Dedifferentiated amniotic fluid mesenchymal stem cell (primary cell): ENCODE results near the gene INPP5K.

Source experiments
- DNase-seq: peaks from one replicate; pipeline ENCODE4 v3.0.0-alpha.2; 2016; ENCODE audit errors: extremely low spot score

The INPP5K gene

DNA sequence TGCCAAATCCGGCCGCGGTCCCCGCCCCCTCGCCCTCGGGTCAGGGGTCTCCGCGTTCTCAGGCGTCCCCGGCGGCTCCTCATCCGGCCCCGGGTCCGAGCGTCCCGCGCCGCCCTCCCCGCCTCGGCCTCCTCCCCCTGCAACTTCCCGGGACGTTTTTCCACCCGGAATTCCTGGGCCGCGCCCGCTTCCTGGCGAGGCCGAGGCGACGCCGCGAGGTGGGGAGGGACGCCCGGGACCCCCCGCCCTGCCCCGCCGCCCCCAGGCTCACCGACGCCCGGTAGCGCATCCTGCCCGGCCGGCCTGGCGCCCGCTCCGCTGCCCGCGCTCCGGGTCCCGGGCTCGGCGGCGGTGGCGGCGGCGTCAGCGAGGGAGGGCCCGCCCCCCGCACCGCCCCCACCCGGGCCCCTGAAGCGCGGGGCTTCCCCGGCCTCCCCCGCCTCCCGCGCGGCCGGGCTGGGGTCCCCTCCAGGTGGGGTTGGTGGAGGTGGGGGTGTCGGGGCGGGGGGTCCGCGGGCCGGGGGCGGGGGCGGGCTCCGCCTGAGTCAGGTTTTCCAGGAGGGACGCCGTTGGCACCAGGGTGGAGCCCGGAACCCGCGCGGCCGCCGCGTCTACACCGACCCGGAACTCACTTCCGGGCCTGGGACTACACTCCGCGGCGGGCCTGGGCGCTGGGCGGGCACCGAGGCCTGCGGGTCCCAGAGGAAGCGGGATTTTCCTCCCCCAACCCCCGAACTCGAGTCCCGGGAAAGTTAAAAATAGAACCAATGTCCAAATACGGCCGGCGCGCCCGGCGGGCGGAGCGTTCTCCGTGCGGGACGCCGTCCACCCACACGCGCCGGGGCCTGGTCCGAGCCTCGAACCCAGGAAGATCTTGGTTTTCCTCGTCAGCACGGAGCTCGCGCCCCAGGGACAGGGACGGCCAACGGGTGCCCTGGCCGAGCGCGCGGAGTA is 30.7 kb downstream of the INPP5K start:
- DNase-seq, result peak; percentile 24

DNA sequence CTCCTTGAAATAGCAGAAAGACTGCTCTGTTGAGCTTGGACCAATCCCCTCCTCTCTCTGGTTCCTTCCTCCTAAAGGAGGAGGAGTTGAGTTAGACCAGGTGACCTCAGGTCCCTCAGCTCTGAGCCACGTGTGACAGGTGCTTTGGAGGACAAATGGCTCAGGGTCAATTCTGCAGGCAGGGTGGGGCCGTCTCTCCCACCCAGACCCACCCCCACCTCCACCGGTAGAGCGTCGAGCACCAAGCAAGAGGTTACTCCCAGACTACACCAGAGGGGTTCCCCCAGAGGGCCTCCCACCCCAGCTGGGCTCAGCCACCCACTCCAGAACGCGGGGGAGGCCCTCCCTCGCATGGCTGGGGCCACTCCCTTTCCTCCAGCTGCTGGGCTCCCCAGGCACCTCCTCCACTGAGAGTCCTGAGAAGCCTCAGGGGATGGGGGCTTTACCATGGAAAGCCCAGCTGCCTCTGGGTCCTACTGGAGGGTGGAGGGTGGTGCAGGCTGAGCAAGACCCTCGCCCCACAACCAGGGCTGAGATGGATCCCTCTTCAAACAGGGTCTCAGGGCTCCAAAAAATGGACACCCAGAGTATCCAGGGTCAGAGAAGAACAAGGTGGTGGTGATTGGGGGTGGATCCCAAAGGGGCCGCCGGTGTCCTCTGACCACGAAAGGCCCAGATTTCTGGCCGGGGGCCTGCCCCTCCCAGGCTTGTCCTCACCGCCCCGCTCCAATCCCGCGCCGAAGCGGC is 31.6 kb downstream of the INPP5K start:
- no peak for DNase-seq

DNA sequence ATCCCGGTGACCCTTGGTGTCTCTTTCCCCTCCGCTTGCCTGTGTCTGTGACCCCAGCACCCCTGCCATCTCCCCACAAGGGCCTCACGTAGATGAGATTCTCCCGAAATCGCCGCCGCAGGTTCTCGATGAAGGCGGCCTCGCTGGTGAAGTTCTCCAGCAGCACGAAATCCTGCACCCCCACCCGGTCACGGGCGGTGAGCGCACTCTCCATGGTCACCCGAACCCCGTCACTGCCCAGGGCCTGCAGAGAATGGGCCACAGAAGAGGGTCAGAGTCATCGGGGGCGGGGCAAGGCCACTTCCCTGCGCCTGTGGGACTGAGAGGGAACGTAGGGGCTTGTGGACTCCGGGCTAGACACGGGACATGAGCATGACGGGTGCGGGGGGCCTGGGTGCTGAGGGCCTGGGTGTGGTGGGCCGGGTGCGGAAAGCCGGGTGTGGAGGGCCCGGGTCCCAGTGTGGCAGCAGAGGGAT is 32.3 kb downstream of the INPP5K start:
- DNase-seq, result no peak

DNA sequence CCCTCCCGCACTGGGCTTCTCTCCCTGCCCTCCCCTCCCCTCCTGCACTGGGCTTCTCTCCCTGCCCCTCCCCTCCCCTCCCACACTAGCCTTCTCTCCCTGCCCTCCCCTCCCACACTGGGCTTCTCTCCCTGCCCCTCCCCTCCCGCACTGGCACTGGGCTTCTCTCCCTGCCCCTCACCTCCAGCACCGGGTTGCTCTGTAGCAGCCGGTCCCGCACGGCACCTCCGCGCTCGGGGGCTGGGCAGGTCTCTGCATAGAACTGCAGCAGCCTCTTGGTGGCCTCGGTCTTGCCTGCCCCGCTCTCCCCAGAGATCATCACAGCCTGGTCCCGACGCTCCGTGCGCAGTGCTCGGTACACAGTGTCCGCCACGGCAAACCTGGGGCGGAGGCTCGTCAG is 33.7 kb downstream of the INPP5K start:
- DNase-seq, result no peak

DNA sequence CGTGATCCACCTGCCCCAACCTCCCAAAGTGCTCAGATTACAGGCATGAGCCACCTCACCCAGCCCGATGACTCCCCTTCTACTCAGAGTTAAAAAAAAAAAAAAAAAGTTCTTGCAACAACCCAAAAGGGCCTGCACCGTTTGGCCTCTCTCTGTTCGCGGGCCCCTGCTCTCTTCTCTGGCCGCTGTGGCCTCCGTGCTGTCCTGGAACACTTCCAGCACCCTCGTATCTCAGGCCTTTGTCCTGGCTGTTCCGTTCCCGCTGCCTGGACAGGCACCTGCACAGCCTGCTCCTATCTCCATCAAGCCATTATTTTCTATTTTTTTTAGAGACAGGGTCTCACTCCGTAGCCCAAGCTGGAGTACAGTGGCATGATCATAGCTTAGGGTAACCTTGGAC is 34.7 kb downstream of the INPP5K start:
- no peak for DNase-seq

DNA sequence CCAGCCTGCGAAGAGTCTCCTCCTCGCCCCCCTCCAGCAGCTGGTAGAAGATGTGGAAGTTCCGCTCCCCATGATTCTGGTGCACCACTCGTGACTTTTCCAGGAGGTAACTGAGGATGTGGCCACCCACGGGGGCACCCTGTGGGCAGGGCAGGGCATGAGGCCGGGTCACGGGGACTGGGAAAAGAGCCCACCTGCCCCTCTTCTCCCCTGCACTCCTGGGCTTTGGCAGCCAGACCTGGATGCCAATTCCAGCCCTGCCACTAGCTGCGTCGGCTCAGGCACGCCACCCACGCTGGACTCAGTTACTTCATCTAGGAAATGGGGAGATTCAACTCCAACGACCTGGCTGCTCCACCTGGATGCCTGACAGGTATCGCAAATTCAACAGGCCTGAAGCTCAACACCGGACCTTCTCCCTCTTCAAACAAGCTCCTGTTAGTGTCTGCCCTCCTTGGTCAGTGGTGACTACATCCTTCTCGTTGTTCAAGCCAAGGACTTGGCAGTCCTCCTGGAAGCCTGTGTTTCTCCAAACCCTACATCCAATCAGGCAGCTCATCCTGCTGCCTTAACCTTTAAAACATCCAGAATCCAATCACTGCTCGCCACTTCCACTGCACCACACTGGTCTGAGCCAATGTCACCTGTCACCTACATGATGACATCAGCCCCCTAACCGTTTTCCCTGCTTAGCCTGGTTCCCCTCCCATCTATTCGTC is 35.5 kb downstream of the INPP5K start:
- DNase-seq, result no peak

DNA sequence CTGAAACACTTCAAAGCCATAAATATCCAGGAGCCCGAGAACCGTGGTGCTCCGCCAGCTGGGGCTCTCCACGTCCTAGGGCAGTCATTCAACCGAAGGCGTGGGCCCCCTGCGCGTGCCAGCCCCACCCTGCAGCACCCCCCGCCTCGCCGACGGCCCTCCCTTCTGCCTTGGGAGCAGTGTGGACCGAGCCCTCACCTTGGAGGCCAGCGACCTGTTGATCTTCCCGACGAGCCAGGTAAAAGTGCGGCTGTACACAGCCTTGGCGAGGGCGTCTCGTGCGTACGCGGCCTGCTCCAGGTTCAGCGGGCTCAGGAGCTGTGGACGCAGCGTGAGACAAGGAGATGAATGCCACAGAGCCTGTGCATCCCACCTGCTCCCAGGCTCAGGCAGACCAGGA is 38.0 kb downstream of the INPP5K start:
- no peak for DNase-seq

DNA sequence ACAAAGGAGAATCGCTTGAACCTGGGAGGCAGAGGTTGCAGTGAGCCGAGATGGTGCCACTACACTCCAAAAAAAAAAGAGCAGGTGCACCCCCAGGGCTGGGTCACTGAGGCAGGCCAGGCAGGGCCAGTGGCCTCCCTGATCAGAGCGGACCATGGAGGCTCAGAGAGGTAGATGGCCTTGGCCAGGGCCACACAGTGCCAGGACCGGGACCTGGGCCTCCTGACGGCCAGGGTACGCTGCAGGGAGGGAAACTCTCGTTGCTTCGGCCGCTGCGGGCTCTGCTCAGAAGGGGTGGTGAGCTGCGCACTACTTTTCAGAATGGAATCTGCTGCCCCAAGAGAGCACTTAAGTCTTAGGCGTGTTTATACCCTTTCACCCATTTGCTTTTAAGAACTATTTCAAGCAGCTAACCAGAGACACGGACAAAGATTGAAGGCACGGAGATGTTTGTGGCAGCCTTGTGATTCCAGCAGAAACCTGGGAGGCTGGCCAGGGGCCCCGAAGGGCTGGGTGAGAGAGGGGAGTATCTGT is 41.0 kb downstream of the INPP5K start:
- DNase-seq, result no peak

DNA sequence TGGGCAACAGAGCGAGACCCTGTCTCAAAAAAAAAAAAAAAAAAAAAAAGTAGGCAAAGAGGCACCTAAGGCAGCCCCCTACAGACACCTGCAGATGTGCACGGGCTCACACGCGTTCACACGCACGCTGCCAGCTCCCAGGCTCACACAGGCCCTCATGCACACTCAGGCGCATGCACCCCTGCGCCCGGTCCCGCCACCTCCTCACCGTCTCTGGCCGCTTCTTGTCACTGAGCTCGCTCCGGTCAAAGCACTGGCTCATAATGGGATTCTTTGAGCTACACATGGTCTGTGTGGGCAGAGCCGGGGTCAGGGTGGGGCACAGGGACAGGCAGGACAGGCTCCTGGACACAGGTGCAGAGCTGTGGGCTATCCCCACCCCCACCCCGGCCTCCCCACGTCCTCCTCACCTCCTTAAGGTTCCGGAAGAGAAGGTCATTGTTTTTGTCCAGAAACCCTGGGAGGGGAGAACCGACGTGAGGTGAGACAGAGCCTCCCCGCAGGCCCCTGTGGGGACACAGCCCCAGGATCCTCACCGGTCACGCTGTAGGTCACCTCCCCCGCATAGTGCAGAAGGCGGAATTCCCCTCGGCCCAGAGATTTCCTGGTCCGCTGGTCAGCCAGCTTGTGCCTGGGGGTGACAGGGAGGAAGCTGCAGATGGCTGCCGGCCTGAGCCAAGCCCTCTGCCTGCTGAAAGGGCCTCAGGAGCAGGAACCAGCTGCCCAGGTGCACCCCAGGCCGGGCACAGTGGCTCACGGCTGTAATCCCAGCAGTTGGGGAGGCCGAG is 41.8 kb downstream of the INPP5K start:
- DNase-seq, result no peak

DNA sequence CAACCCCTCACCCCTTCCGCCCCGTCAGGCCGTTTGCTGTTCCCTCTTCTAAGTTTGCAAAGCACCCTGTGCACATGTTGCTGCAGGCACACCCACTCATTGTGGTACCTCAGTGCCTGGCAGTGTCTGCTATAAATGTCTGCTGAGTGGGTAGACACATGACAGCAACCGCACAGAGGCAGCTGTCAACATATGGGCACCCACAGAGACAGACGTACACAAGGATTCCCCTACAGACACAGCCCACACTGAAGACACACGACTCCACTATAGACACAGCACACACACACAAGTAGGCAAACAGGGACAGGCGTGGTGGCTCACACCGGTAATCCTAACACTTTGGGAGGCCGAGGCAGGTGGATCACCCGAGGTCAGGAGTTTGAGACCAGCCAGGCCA is 42.6 kb downstream of the INPP5K start:
- DNase-seq, result no peak

DNA sequence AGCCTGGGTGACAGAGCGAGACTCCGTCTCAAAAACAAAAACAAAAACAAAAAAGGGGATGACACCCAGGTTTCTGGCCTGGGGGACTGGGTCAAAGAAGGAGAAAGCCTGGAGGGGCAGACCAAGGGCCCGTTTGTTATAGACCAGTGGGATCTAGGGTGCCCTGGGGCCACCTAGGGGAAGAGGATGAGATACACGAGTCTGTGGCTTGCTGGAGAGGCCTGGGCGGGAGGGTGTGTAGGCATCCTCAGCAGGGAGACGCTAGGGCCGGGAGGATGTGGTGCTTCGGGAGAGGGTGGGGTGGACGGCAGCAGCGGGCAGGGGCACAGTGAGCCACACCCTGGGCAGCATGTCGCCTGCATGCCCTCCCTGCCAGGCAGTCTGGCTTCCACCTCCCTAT is 43.2 kb downstream of the INPP5K start:
- no peak for DNase-seq

DNA sequence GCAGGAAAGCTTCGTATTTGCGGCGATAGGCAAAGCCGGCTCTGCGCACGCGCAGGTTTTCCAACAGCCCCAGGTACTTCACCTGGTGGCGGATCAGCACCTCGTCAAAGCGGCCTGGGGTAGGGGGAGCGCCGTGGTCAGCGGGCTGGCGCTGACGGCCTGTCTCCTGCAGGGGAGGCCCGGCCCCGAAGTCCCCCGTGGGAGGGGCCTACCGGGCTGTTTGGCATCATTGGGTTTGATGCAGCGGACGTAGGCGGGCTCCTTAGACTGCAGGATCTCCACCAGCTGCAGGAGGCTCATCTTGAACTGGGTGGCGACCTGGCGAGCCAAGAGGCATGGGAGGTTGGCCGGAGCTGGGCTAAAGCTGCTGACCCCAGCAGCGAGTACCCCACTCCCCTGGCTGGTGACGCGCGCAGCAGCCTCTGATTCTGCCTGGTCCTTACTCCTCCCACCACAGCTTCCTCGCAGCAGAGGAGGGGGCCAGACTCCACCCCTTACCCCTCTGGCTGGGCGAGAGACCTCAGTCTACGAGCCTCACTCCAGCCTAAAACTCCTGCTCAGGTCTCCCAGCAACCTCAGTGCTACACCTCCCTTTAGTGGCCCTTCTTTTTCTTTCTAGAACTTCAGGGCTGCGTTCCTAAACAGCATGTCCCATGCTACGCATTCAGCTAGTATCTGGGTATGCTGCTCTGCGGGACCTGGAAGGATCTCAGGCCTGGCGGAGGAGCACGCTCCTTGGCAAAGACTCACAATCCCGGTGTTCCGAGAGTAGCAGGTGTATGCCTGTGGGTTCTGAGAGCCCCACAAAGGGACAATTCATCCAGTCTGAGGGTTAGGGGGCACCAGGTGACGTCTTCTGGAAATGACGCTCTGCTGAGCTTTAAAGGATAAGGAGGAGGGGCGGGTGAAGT is 44.2 kb downstream of the INPP5K start:
- no peak for DNase-seq

DNA sequence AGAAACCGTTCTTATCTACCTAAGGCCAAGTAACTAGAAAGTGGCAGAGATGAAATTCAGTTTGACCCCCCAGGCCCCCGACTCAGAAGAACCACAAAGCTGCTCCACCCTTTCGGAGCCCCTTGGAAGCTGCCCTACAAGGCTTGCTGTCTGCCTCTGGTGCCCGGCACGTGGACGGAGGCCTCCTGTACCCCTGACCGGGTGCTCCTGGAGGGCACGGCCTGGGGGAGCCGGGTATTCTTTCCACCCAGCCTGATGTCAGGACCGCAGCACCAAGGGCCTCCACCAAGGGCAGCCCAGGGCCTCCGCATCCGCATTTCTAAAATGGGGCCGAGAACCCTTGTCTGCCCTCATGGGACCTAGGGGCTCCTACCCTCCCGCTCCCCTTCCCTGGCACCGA is 44.9 kb downstream of the INPP5K start:
- DNase-seq, result no peak

DNA sequence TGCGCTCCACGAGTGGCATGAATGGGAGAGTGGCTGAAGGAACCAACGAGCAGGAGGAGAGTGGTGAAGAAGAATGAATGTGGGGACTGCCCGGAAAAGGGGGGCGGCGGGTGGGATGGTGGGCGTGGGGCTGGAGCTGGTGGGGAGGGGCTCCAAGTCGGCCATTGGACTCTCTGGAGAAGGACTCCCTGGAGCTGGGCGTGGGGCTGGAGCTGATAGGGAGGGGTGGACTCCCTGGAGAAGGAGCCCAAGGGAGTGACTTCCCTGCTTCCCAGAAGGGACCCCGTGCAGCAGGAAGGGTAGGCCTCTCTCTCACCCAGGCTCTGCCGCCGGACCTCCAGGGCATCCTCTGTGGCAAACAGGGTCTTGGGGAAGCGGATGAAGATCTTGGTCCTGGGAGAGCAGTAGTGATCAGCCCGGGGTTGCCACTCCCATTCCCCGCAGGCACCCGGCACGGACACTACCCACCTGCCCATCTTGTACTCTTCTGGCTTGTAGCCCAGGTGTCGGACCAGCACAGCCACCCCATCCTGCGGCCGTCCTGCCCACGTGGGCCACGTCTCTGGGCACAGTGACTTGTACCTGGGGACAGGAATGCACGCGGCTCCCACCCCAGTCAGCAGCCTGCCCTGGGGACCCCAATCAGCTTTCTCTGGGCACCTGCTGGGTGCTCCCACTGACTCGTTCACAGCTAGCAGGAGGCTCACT is 45.5 kb downstream of the INPP5K start:
- no peak for DNase-seq

DNA sequence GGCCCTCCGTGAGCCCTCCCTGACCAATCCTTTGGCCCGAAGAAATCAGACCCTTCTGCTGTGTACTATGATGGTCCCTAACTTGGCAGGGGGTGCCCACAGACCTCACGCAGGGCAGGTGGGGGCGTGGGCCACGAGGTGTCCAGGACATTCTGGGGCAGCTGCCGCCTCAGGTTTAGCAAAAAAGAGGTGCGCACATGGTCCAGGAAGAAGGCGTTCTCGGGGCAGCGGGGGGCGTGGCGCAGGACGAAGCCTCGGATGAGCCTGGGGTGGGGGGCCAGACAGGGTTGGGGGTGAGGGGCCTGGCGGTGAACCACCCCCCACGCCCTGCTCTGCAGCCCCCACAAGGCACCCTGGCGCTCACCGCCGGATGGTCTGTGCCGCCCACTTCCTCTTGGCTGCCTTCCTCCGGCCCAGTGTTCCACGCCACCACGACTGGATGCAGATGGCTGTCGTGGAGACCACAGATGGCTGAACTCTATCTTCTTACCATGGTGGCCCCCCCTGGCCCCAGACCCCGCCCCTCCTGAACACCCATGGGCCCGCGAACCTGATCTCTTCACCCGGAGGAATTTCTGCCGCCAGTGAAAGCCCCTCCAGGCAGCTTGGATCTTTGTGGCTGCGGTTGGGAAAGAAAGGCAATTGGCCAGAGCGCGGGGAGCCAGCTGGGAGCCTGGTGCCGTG is 46.2 kb downstream of the INPP5K start:
- DNase-seq, result no peak

DNA sequence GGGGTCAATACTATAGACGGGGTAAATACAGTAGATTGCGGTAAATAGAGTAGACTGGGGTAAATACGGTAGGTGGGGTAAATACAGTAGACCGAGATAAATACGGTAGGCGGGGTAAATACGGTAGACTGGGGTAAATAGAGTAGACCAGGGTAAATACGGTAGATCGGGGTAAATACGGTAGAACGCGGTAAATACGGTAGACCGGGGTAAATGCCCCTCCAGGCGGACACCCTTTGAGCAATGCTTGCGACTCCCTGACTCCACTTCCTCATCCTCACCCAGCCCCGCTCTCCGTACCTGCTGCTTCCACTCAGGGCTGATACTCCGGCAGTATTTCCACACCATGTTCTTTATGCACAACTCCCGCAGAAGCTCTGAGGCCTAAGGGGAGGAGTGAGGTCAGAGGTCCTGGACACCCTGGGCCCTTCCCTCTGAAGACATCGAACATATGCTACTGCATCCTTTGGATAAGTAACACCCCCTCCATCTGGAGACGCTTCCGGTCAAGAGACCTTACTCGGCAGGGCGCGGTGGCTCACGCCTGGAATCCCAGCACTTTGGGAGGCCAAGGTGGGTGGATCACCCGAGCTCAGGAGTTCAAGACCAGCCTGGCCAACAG is 47.1 kb downstream of the INPP5K start:
- no peak for DNase-seq

DNA sequence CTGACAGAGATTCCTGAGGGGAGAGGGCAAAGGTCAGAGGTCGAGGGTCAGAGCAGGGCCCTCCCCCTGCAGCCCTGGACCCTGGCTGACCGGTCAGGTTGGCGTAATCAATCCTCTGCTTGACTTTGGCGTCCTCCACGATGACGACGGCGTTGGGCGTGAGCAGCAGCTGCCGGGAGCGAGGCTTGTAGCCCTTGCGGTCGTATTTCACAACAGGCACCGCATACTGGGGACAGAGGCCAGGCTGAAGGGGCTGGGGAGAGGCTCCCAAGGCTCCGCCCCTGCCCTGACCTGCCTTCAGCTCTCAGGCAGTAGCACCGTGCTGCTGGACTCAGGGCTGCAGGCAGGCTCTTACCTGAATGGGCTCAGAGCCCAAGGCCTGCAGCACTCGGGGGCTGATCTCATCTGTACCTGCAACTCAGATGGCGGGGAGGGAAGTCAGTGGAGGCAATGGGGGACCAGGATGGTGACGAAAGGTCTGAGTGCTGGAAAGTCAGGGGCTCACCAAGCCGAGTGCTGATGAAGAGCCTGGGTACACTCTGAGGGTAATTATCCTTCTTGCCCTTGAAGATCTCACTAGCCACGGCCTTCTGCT is 48.4 kb downstream of the INPP5K start:
- no peak for DNase-seq

DNA sequence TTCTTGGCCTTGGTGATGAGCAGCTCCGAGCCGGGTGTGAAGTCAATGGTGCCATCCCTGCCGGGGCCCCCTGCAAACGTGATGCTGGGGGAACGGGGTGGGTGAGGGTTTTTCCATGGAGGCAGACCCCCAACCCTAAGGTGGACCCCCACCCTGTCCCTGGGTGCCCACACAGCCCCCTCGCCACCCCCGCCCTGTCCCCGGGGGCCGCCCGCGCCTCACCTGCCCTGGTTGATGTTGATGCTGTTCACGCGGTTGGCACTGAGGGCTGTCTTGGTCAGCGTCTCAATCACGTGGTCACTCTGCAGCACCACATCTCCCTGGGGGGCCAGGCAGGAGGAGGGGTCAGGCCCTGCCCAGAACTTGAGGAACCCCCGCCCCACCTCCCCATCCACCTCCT is 49.2 kb downstream of the INPP5K start:
- DNase-seq, result no peak
